ENCODE measurements around the gene C17orf100. TPM values are rescaled to one million over a fixed set of nuclear protein-coding genes. Genes with fewer than 3 reads are reported as not detected.
A peak's percentile ranks its signal among the peaks of the same experiment; 100 is the strongest.

Gene C17orf100
- total RNA-seq, 4 donors from 2014 or later, result 0.81 to 3.3 (median 1.6) TPM

- intact Hi-C loops (cut with DNase I; ENCODE audit: low total_unique reads), result no loop called here
- peak overlapping the region; percentile 81 for H3K4me3 ChIP-seq (ENCODE audit: low read depth, poor library complexity, severe bottlenecking)
- no peak for DNase-seq (ENCODE audit: low spot score in 2 of 2)
- 2 to 3% methylated on average over 19 to 20 of the region's 20 CpGs for WGBS, 2 donors
- no peak for TF ChIP-seq POLR2A (IDR thresholded peaks at IDR 0.05)
- TF ChIP-seq, protein P1, sequence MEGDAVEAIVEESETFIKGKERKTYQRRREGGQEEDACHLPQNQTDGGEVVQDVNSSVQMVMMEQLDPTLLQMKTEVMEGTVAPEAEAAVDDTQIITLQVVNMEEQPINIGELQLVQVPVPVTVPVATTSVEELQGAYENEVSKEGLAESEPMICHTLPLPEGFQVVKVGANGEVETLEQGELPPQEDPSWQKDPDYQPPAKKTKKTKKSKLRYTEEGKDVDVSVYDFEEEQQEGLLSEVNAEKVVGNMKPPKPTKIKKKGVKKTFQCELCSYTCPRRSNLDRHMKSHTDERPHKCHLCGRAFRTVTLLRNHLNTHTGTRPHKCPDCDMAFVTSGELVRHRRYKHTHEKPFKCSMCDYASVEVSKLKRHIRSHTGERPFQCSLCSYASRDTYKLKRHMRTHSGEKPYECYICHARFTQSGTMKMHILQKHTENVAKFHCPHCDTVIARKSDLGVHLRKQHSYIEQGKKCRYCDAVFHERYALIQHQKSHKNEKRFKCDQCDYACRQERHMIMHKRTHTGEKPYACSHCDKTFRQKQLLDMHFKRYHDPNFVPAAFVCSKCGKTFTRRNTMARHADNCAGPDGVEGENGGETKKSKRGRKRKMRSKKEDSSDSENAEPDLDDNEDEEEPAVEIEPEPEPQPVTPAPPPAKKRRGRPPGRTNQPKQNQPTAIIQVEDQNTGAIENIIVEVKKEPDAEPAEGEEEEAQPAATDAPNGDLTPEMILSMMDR (IDR thresholded peaks at IDR 0.05), result no peak
Observed at GRCh38 chr17:6641247-6641863, 10.2 kb upstream of the C17orf100 start.

GRCh38 chr17:6642592-6642991 lies 9.0 kb upstream of the C17orf100 start:
- intact Hi-C loops (cut with DNase I; ENCODE audit: low total_unique reads), result no loop called here
- TF ChIP-seq POLR2A (IDR thresholded peaks at IDR 0.05), result no peak
- TF ChIP-seq, protein P1 (IDR thresholded peaks at IDR 0.05), result no peak
- no peak for DNase-seq (ENCODE audit: low spot score in 2 of 2)
- H3K4me3 ChIP-seq (ENCODE audit: low read depth, poor library complexity, severe bottlenecking), result no peak overlapping the region
- 29 to 35% methylated on average over 2 of the region's 2 CpGs for WGBS, 2 donors

DNA sequence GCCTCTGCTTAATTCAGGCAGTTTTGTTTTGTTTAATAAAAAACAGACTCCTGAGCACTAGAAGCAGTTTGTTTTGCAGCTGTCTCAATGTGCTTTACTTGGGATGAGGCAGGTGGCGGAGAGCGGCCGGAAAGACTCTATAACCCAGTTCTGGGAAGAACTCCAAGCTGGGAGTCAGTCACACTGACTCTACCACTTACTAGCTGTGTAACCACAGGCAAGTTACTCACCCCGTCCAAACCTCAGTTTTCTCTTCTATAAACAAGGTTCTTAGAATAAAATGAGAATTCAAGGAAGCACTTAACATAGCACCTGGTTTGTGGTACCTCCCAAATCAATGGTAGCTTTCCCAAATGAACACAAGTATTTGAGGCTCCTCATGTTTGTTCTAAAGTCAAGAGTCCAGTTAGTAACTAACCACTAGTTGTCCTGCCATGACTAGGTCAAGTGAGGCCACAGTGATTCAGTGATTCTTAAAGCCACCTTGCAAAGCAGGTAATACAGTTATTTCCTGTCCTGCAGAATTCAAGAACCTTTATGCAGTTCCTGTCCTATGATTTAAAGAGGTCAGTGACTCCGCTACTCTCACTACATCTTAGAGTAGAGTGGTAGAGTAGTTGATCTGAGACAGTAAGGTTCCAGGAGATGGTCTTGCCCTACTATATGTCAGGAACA lies 8.0 kb upstream of the C17orf100 start:
- H3K4me3 ChIP-seq (ENCODE audit: low read depth, poor library complexity, severe bottlenecking), result no peak overlapping the region
- DNase-seq (ENCODE audit: low spot score in 2 of 2), result no peak
- TF ChIP-seq, protein P1 (IDR thresholded peaks at IDR 0.05), result no peak
- no peak for TF ChIP-seq POLR2A (IDR thresholded peaks at IDR 0.05)
- intact Hi-C loops (cut with DNase I; ENCODE audit: low total_unique reads), result no loop called here
- 48 to 66% methylated on average over 5 of the region's 5 CpGs for WGBS, 2 donors

- intact Hi-C loops (cut with DNase I; ENCODE audit: low total_unique reads), result no loop called here
- TF ChIP-seq, protein P1 (IDR thresholded peaks at IDR 0.05), result no peak
- TF ChIP-seq POLR2A (IDR thresholded peaks at IDR 0.05), result no peak
- DNase-seq (ENCODE audit: low spot score in 2 of 2), result no peak
- H3K4me3 ChIP-seq (ENCODE audit: low read depth, poor library complexity, severe bottlenecking), result no peak overlapping the region
Observed at GRCh38 chr17:6648181-6648580, 3.4 kb upstream of the C17orf100 start.

DNA sequence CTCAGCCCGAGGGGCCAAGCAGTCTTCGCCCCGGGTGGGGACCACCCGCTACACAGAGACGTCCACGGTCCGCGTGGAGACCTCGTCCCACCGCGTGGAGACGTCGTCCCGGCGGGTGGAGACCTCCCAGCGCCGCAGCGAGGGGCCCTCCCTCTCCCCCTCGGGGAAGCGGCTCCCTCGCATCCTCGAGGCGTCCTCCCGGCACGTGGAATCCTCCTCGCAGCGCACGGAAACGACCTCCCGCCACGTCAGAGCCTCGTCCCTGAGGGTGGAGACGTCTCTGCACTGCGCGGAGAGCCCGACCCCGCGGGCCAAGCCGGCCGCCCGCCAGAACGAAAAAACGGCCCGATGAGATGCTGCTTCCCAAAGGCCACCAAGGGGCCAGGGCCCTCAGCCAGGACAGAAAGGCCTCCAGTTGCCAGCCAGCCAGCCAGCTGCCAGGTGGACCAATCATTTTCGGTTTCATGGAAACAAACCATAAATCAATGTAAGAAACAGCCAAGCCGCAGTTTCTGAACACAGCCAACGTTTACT lies 424 bp downstream of the C17orf100 start:
- WGBS, 2 donors, result 0 to 8% methylated on average over 7 to 9 of the region's 47 CpGs
- TF ChIP-seq POLR2A (IDR thresholded peaks at IDR 0.05), result no peak
- TF ChIP-seq, protein P1 (IDR thresholded peaks at IDR 0.05), result no peak
- DNase-seq (ENCODE audit: low spot score in 2 of 2), result peak in 1 of 2 donors; percentile 89
- peak overlapping the region; percentile 68 for H3K4me3 ChIP-seq (ENCODE audit: low read depth, poor library complexity, severe bottlenecking)
- intact Hi-C loops (cut with DNase I; ENCODE audit: low total_unique reads), result no loop called here

Measured in lower leg skin (tissue), 4 donors.